H7 (cell line): ENCODE data around the gene BAAT. TPM values are rescaled to one million over a fixed set of nuclear protein-coding genes. Genes with fewer than 3 reads are reported as not detected.

Experiments used
- DNase-seq: peaks from one replicate; pipeline ENCODE4 v3.0.0; 2012
- H3K27me3 ChIP-seq: 2 replicates; pipeline ENCODE4 v1.6.0; 2011; ENCODE audit warnings: mild to moderate bottlenecking, low read length; ENCODE audit not compliant: control insufficient read depth, insufficient read depth
- H3K36me3 ChIP-seq: replicated peaks from 2 replicates; pipeline ENCODE4 v1.5.1; 2011; ENCODE audit warnings: low read length; ENCODE audit not compliant: control insufficient read depth, insufficient read depth
- H3K4me3 ChIP-seq: 2 replicates; pipeline ENCODE4 v1.5.1; 2011; ENCODE audit warnings: low read depth, mild to moderate bottlenecking, control low read depth, low read length, moderate library complexity; ENCODE audit not compliant: insufficient read depth
- total RNA-seq: library from RNA; depleted of rRNA; stranded (reverse); fragments of >200 nt; shearing (Covaris generic); gene quantifications from 2 replicates; pipeline ENCODE4 v1.2.3, GENCODE V29; 2014

The BAAT gene
- total RNA-seq, 1 experiment from 2014 or later, result 0.10 TPM

- no peak for DNase-seq
- no peak overlapping the region for H3K4me3 ChIP-seq
- H3K36me3 ChIP-seq, result no peaks in the 10 kb centered on the region
- H3K27me3 ChIP-seq, result no peaks in the 10 kb centered on the region
Measured at GRCh38 chr9:101359679-101360078, 25.1 kb downstream of the BAAT start.

GRCh38 chr9:101356619-101357018, 28.2 kb downstream of the BAAT start:
- Histone ChIP-seq H3K4me3 (no peak overlapping the region), H3K27me3 (no peaks in the 10 kb centered on the region), H3K36me3 (no peaks in the 10 kb centered on the region)
- DNase-seq, result no peak

- Histone ChIP-seq H3K27me3 (no peaks in the 10 kb centered on the region), H3K36me3 (no peaks in the 10 kb centered on the region), H3K4me3 (no peak overlapping the region)
- no peak for DNase-seq
Measured at GRCh38 chr9:101354765-101355708, 29.8 kb downstream of the BAAT start.

- H3K36me3 ChIP-seq, result no peaks in the 10 kb centered on the region
Measured at GRCh38 chr9:101354143-101354764, 30.6 kb downstream of the BAAT start.

GRCh38 chr9:101353683-101354082, 31.1 kb downstream of the BAAT start:
- DNase-seq, result no peak
- H3K36me3 ChIP-seq, result no peaks in the 10 kb centered on the region
- H3K27me3 ChIP-seq, result no peaks in the 10 kb centered on the region
- H3K4me3 ChIP-seq, result no peak overlapping the region

More at GRCh38 chr9:101354143-101354764, 30.6 kb downstream of the BAAT start:
- Histone ChIP-seq H3K27me3 (no peaks in the 10 kb centered on the region), H3K4me3 (no peak overlapping the region)
- DNase-seq, result no peak

- Histone ChIP-seq H3K27me3 (no peaks in the 10 kb centered on the region), H3K36me3 (no peaks in the 10 kb centered on the region), H3K4me3 (no peak overlapping the region)
- no peak for DNase-seq
Measured at GRCh38 chr9:101352892-101353463, 31.8 kb downstream of the BAAT start.

- Histone ChIP-seq H3K4me3 (no peak overlapping the region), H3K36me3 (no peaks in the 10 kb centered on the region), H3K27me3 (no peaks in the 10 kb centered on the region)
- no peak for DNase-seq
Measured at GRCh38 chr9:101350285-101350684, 34.5 kb downstream of the BAAT start.

GRCh38 chr9:101342595-101342994, 42.2 kb downstream of the BAAT start:
- no peak overlapping the region for H3K4me3 ChIP-seq
- no peaks in the 10 kb centered on the region for H3K36me3 ChIP-seq
- DNase-seq, result no peak
- no peaks in the 10 kb centered on the region; the same call in 1 of the 2 replicates for H3K27me3 ChIP-seq

- H3K27me3 ChIP-seq, result no peaks in the 10 kb centered on the region; the same call in 1 of the 2 replicates
- DNase-seq, result no peak
- no peaks in the 10 kb centered on the region for H3K36me3 ChIP-seq
- no peak overlapping the region for H3K4me3 ChIP-seq
Measured at GRCh38 chr9:101341958-101342357, 42.8 kb downstream of the BAAT start.

GRCh38 chr9:101337237-101337636, 47.6 kb downstream of the BAAT start:
- Histone ChIP-seq H3K36me3 (no peaks in the 10 kb centered on the region), H3K4me3 (no peak overlapping the region), H3K27me3 (no peaks in the 10 kb centered on the region; the same call in 1 of the 2 replicates)
- no peak for DNase-seq

- no peak for DNase-seq
Measured at GRCh38 chr9:101336091-101336490, 48.7 kb downstream of the BAAT start.

GRCh38 chr9:101333926-101334702, 50.7 kb downstream of the BAAT start:
- peak; percentile 16 for DNase-seq
- Histone ChIP-seq H3K4me3 (no peak overlapping the region), H3K27me3 (no peaks in the 10 kb centered on the region), H3K36me3 (no peaks in the 10 kb centered on the region)

More at GRCh38 chr9:101336091-101336490, 48.7 kb downstream of the BAAT start:
- no peak overlapping the region for H3K4me3 ChIP-seq
- no peaks in the 10 kb centered on the region for H3K36me3 ChIP-seq
- no peaks in the 10 kb centered on the region for H3K27me3 ChIP-seq

GRCh38 chr9:101333490-101333889, 51.3 kb downstream of the BAAT start:
- DNase-seq, result no peak
- H3K27me3 ChIP-seq, result no peaks in the 10 kb centered on the region
- H3K4me3 ChIP-seq, result no peak overlapping the region
- H3K36me3 ChIP-seq, result no peaks in the 10 kb centered on the region

GRCh38 chr9:101332362-101332761, 52.4 kb downstream of the BAAT start:
- Histone ChIP-seq H3K4me3 (no peak overlapping the region), H3K36me3 (no peaks in the 10 kb centered on the region), H3K27me3 (no peaks in the 10 kb centered on the region)
- no peak for DNase-seq
